ENCODE measurements around the gene DLK1.

Gene DLK1

DNA sequence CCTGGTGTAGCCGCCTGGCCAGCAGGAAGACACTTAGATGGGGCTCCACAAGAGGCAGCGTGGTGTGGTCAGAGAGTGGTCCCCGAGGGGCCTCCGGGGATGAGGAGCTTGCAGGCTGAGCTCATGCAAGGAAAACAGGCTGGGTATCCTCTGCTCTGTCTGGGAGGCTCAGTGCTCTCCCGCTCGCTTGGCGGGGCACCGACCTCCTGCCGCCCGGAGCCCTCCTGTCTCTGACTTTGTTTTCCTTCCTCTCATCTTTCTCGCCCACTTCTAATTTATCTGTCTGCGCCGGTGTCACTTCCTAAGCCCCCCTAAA lies 31.3 kb upstream of the DLK1 start:
- Histone ChIP-seq H3K27me3 (ENCODE audit: insufficient read depth, low read length) (no peaks in the 10 kb centered on the region), H3K9me3 (ENCODE audit: insufficient read depth, low read depth, low read length) (no peaks in the 10 kb centered on the region), H3K9ac (ENCODE audit: low read depth, low read length) (no peak overlapping the region), H3K36me3 (ENCODE audit: insufficient read depth, low read depth, low read length) (no peaks in the 10 kb centered on the region), H3K27ac (ENCODE audit: low read length) (no peak overlapping the region), H3K4me3 (ENCODE audit: low read length) (no peak overlapping the region), H3K4me1 (ENCODE audit: insufficient read depth, low read length) (no peaks in the 10 kb centered on the region)

- no peak overlapping the region for H3K9ac ChIP-seq (ENCODE audit: low read depth, low read length)
- no peak overlapping the region for H3K27ac ChIP-seq (ENCODE audit: low read length)
- H3K27me3 ChIP-seq (ENCODE audit: insufficient read depth, low read length), result no peaks in the 10 kb centered on the region
- H3K4me3 ChIP-seq (ENCODE audit: low read length), result no peak overlapping the region
- no peaks in the 10 kb centered on the region for H3K9me3 ChIP-seq (ENCODE audit: insufficient read depth, low read depth, low read length)
- H3K36me3 ChIP-seq (ENCODE audit: insufficient read depth, low read depth, low read length), result no peaks in the 10 kb centered on the region
- H3K4me1 ChIP-seq (ENCODE audit: insufficient read depth, low read length), result no peaks in the 10 kb centered on the region
Observed at GRCh38 chr14:100696008-100696407, 30.7 kb upstream of the DLK1 start.

DNA sequence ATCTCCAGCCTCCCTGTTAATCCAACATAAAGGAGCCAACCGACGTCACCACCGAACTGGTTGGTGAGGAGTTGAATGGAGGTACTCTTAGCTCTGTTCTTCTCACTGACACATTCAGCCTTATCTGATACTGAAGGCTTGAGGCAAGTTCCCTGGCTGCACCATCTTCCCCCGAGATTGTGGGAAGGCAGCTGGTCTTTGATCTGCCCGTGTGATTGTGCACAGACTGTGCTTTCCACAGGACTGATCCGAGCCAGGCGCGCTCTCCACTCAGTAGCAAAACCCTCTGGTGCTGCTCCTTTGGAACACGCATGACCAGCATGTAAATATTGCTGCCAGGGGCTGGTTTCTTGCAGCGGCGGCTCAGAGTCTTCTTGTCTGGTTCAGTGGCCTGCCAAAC lies 30.1 kb upstream of the DLK1 start:
- Histone ChIP-seq H3K9me3 (ENCODE audit: insufficient read depth, low read depth, low read length) (no peaks in the 10 kb centered on the region), H3K36me3 (ENCODE audit: insufficient read depth, low read depth, low read length) (no peaks in the 10 kb centered on the region), H3K27me3 (ENCODE audit: insufficient read depth, low read length) (no peaks in the 10 kb centered on the region), H3K27ac (ENCODE audit: low read length) (no peak overlapping the region), H3K9ac (ENCODE audit: low read depth, low read length) (no peak overlapping the region), H3K4me3 (ENCODE audit: low read length) (no peak overlapping the region), H3K4me1 (ENCODE audit: insufficient read depth, low read length) (no peaks in the 10 kb centered on the region)

DNA sequence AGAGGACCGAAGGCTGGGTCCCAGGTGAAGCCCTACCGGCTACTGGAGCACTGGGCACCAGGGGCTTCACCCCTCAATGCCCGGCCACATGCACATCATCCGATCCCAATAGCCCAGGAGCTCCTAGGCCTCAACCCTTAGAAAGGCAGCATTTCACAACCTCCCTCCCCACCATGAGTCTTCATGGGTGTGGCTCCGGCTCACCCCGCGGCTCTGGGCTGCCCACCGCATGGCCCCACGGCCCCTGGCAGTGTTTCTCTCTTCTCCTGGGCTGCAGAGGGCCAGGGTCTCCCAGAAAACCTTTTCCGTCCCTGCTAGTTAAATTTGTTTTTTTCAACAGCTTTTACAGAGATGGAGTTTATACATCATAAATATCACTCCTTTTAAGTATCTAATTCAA lies 28.6 kb upstream of the DLK1 start:
- Histone ChIP-seq H3K36me3 (ENCODE audit: insufficient read depth, low read depth, low read length) (no peaks in the 10 kb centered on the region), H3K9me3 (ENCODE audit: insufficient read depth, low read depth, low read length) (no peaks in the 10 kb centered on the region), H3K9ac (ENCODE audit: low read depth, low read length) (no peak overlapping the region), H3K27me3 (ENCODE audit: insufficient read depth, low read length) (no peaks in the 10 kb centered on the region), H3K4me1 (ENCODE audit: insufficient read depth, low read length) (no peaks in the 10 kb centered on the region), H3K4me3 (ENCODE audit: low read length) (no peak overlapping the region), H3K27ac (ENCODE audit: low read length) (no peak overlapping the region)

- H3K36me3 ChIP-seq (ENCODE audit: insufficient read depth, low read depth, low read length), result no peaks in the 10 kb centered on the region
- H3K9ac ChIP-seq (ENCODE audit: low read depth, low read length), result no peak overlapping the region
- no peak overlapping the region for H3K4me3 ChIP-seq (ENCODE audit: low read length)
- H3K27me3 ChIP-seq (ENCODE audit: insufficient read depth, low read length), result no peaks in the 10 kb centered on the region
- no peaks in the 10 kb centered on the region for H3K9me3 ChIP-seq (ENCODE audit: insufficient read depth, low read depth, low read length)
- no peak overlapping the region for H3K27ac ChIP-seq (ENCODE audit: low read length)
- no peaks in the 10 kb centered on the region for H3K4me1 ChIP-seq (ENCODE audit: insufficient read depth, low read length)
Observed at GRCh38 chr14:100698666-100699448, 27.8 kb upstream of the DLK1 start.

- Histone ChIP-seq H3K4me1 (ENCODE audit: insufficient read depth, low read length) (no peaks in the 10 kb centered on the region), H3K27ac (ENCODE audit: low read length) (no peak overlapping the region), H3K4me3 (ENCODE audit: low read length) (no peak overlapping the region), H3K27me3 (ENCODE audit: insufficient read depth, low read length) (no peaks in the 10 kb centered on the region), H3K36me3 (ENCODE audit: insufficient read depth, low read depth, low read length) (no peaks in the 10 kb centered on the region), H3K9me3 (ENCODE audit: insufficient read depth, low read depth, low read length) (no peaks in the 10 kb centered on the region), H3K9ac (ENCODE audit: low read depth, low read length) (no peak overlapping the region)
Observed at GRCh38 chr14:100701314-100701713, 25.4 kb upstream of the DLK1 start.

- no peaks in the 10 kb centered on the region for H3K36me3 ChIP-seq (ENCODE audit: insufficient read depth, low read depth, low read length)
- H3K27ac ChIP-seq (ENCODE audit: low read length), result no peak overlapping the region
- no peak overlapping the region for H3K9ac ChIP-seq (ENCODE audit: low read depth, low read length)
- H3K9me3 ChIP-seq (ENCODE audit: insufficient read depth, low read depth, low read length), result no peaks in the 10 kb centered on the region
- H3K4me1 ChIP-seq (ENCODE audit: insufficient read depth, low read length), result no peaks in the 10 kb centered on the region
- H3K4me3 ChIP-seq (ENCODE audit: low read length), result no peak overlapping the region
- no peaks in the 10 kb centered on the region for H3K27me3 ChIP-seq (ENCODE audit: insufficient read depth, low read length)
Observed at GRCh38 chr14:100702590-100702989, 24.1 kb upstream of the DLK1 start.

DNA sequence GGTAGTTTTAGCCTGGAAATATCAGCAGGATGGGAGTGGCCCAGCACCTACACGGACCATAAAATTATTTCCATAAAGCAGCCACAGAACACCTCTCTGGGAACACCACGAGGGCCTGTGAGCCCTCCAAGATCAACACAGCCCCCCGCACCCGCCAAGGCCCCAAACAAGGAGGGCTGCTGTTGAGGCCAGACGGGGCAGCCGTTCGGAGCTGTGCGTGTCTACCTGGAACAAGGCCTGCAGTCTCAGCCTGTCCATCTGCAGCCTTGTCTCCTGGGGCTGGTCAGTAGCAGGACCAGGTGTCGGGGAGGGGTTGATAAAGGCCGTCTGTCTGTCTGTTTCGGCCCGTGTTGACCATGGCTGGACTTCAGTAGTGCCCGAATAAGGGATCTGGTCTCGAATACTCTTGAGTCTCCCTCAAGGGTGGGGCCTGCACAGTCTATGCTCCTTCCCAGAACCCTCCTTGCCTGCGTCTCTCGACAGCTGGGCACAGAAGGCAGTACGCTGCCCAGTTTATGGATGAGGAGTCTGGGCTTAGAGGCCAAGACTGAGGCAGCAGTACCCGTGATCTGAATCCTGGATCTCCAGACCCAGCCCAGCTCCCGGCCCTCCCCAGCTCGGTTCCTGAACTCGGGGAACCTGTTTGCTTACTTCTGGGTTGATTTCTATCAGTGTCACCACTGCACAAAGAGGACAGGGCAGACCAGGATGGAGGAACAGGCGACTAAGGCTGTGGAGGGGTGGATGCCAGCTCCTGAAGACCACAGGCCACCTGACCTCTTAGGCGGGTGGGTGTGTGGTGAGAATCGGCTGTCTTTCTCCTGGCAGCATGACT lies 23.1 kb upstream of the DLK1 start:
- Histone ChIP-seq H3K9me3 (ENCODE audit: insufficient read depth, low read depth, low read length) (no peaks in the 10 kb centered on the region; the same call in 1 of the 2 replicates), H3K36me3 (ENCODE audit: insufficient read depth, low read depth, low read length) (no peaks in the 10 kb centered on the region), H3K27ac (ENCODE audit: low read length) (no peak overlapping the region), H3K27me3 (ENCODE audit: insufficient read depth, low read length) (peaks cover 9% of the 10 kb centered on the region; the same call in 1 of the 2 replicates), H3K4me1 (ENCODE audit: insufficient read depth, low read length) (peaks cover 3% of the 10 kb centered on the region; the same call in 1 of the 2 replicates), H3K4me3 (ENCODE audit: low read length) (no peak overlapping the region), H3K9ac (ENCODE audit: low read depth, low read length) (no peak overlapping the region)

DNA sequence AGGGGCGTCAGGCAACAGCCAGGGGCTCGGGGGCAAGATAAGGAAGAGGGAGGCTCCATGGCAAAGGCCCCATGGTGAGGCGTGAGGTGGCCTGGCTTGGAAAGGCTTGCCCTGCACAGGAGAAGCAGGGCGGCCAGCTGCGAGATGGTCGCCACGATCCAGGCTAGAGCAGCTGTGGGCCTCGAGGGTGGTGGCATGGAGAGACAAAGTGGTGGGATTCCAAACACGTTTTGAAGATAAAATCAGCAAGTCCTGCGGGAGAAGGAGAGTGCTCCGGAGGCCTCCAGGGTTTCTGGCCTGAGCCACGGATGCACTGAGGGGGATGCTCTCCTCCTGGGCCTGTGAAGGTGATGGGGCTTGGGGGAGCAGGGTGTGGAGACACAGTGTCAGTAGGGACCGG lies 20.5 kb upstream of the DLK1 start:
- H3K4me1 ChIP-seq (ENCODE audit: insufficient read depth, low read length), result peaks cover 6% of the 10 kb centered on the region; the same call in 1 of the 2 replicates
- no peak overlapping the region for H3K4me3 ChIP-seq (ENCODE audit: low read length)
- H3K9ac ChIP-seq (ENCODE audit: low read depth, low read length), result no peak overlapping the region
- H3K9me3 ChIP-seq (ENCODE audit: insufficient read depth, low read depth, low read length), result no peaks in the 10 kb centered on the region; the same call in 1 of the 2 replicates
- H3K27me3 ChIP-seq (ENCODE audit: insufficient read depth, low read length), result peaks cover 35% of the 10 kb centered on the region
- H3K27ac ChIP-seq (ENCODE audit: low read length), result no peak overlapping the region
- no peaks in the 10 kb centered on the region for H3K36me3 ChIP-seq (ENCODE audit: insufficient read depth, low read depth, low read length)

DNA sequence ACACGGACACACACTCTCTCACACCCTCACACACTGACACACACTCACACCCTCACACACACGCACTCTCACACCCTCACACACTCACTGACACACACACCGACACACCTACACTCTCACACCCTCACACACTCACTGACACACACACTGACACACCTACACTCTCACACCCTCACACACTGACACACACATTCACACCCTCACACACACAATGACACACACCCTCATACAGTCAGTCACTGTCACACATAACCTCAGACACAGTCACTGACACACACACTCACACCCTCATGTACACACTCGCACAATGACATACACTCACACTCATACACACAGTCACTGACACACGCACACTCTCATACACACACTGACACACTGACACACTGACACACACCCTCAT lies 19.8 kb upstream of the DLK1 start:
- Histone ChIP-seq H3K4me1 (ENCODE audit: insufficient read depth, low read length) (peaks cover 6% of the 10 kb centered on the region; the same call in 1 of the 2 replicates), H3K4me3 (ENCODE audit: low read length) (no peak overlapping the region), H3K9ac (ENCODE audit: low read depth, low read length) (no peak overlapping the region), H3K27ac (ENCODE audit: low read length) (no peak overlapping the region), H3K9me3 (ENCODE audit: insufficient read depth, low read depth, low read length) (no peaks in the 10 kb centered on the region; the same call in 1 of the 2 replicates), H3K36me3 (ENCODE audit: insufficient read depth, low read depth, low read length) (no peaks in the 10 kb centered on the region), H3K27me3 (ENCODE audit: insufficient read depth, low read length) (peaks cover 41% of the 10 kb centered on the region)

- H3K36me3 ChIP-seq (ENCODE audit: insufficient read depth, low read depth, low read length), result no peaks in the 10 kb centered on the region
- H3K27me3 ChIP-seq (ENCODE audit: insufficient read depth, low read length), result peaks cover 43% of the 10 kb centered on the region
- peak overlapping the region; percentile 62; the same call in 1 of the 2 replicates for H3K4me3 ChIP-seq (ENCODE audit: low read length)
- peaks cover 6% of the 10 kb centered on the region; the same call in 1 of the 2 replicates for H3K4me1 ChIP-seq (ENCODE audit: insufficient read depth, low read length)
- H3K9ac ChIP-seq (ENCODE audit: low read depth, low read length), result no peak overlapping the region
- H3K9me3 ChIP-seq (ENCODE audit: insufficient read depth, low read depth, low read length), result no peaks in the 10 kb centered on the region; the same call in 1 of the 2 replicates
- H3K27ac ChIP-seq (ENCODE audit: low read length), result no peak overlapping the region
Observed at GRCh38 chr14:100708425-100709288, 18.0 kb upstream of the DLK1 start.

Data from iPS-20b (cell line).